Calu3 (cell line): ENCODE results near the gene MYOZ1. TPM values are rescaled to one million over a fixed set of nuclear protein-coding genes. Genes with fewer than 3 reads are reported as not detected.

ENCODE experiments used
- BruUV-seq: library from RNA; stranded (reverse); fragments of 400-500 nt; replicated peaks from 2 replicates; lab custom pipeline; 2021; lab: Mats Ljungman, UMichigan
- CTCF ChIA-PET: fragments of 300-600 bp; sonication (Branson Sonifier 250); formaldehyde crosslinking; loops from one replicate; lab custom pipeline; 2022; ENCODE audit warnings: antibody characterized with exemption; lab: Charles Lee
- DNase-seq: peaks from one replicate; pipeline ENCODE4 v3.0.0; 2022
- H3K27ac Mint-ChIP-seq: one replicate; pipeline ENCODE4 v1.8.0; 2022; ENCODE audit warnings: mixed read lengths; ENCODE audit not compliant: unreplicated experiment
- H3K27me3 Mint-ChIP-seq: one replicate; pipeline ENCODE4 v1.8.0; 2022; ENCODE audit warnings: mixed read lengths; ENCODE audit not compliant: unreplicated experiment
- H3K36me3 Mint-ChIP-seq: one replicate; pipeline ENCODE4 v1.8.0; 2022; ENCODE audit warnings: mild to moderate bottlenecking, moderate library complexity, mixed read lengths; ENCODE audit not compliant: insufficient read depth, unreplicated experiment
- H3K4me1 Mint-ChIP-seq: one replicate; pipeline ENCODE4 v1.8.0; 2022; ENCODE audit warnings: mild to moderate bottlenecking, low read depth, mixed read lengths; ENCODE audit not compliant: unreplicated experiment
- H3K4me3 Mint-ChIP-seq: one replicate; pipeline ENCODE4 v1.8.0; 2022; ENCODE audit warnings: mild to moderate bottlenecking, low read depth, moderate library complexity, mixed read lengths; ENCODE audit not compliant: unreplicated experiment
- H3K9me3 Mint-ChIP-seq: one replicate; pipeline ENCODE4 v1.8.0; 2022; ENCODE audit warnings: low read depth, mixed read lengths; ENCODE audit not compliant: unreplicated experiment
- CTCF ChIP-seq: fragments of 200-600 bp; IDR thresholded peaks from one replicate; pipeline ENCODE4 v1.8.0; 2022; ENCODE audit warnings: antibody characterized with exemption; ENCODE audit not compliant: unreplicated experiment
- intact Hi-C: fragments of 100-400 bp; cut with micrococcal nuclease; formaldehyde crosslinking; loops from one replicate; pipeline ENCODE4 v1.10.0; 2022; ENCODE audit not compliant: unreplicated experiment
- total RNA-seq: library from RNA; stranded (reverse); gene quantifications from 2 replicates; pipeline ENCODE4 v1.2.3, GENCODE V29; 2022

MYOZ1 gene
- total RNA-seq, 1 experiment from 2014 or later, result not detected

- no TSS peak for BruUV-seq
- TF ChIP-seq CTCF, result no peak
- DNase-seq, result no peak
- Mint-ChIP-seq H3K27me3 (peaks cover 79% of the 10 kb centered on the region), H3K4me1 (no peaks in the 10 kb centered on the region), H3K4me3 (no peak overlapping the region), H3K36me3 (no peaks in the 10 kb centered on the region), H3K9me3 (no peaks in the 10 kb centered on the region), H3K27ac (no peak overlapping the region)
- CTCF ChIA-PET, result interaction anchor here (1.1 kb wide), 1 partner anchor 24 kb away, joined by 3 read pairs; no protein-coding TSS in a partner anchor
- intact Hi-C loops, result no loop called here
These were observed 7.9 kb upstream of the MYOZ1 start for GRCh38 chr10:73648975-73649829.

GRCh38 chr10:73647875-73648651 lies 6.8 kb upstream of the MYOZ1 start:
- no peaks in the 10 kb centered on the region for H3K4me1 Mint-ChIP-seq
- peaks cover 71% of the 10 kb centered on the region for H3K27me3 Mint-ChIP-seq
- TF ChIP-seq CTCF, result no peak
- intact Hi-C loops, result no loop called here
- H3K36me3 Mint-ChIP-seq, result no peaks in the 10 kb centered on the region
- no peak overlapping the region for H3K27ac Mint-ChIP-seq
- BruUV-seq, result no TSS peak
- CTCF ChIA-PET, result interaction anchor here (0.6 to 1.6 kb wide), 4 partner anchors 9 to 582 kb away, joined by 3 to 6 read pairs (median 4); no protein-coding TSS in a partner anchor
- H3K9me3 Mint-ChIP-seq, result no peaks in the 10 kb centered on the region
- H3K4me3 Mint-ChIP-seq, result no peak overlapping the region
- no peak for DNase-seq

- H3K4me1 Mint-ChIP-seq, result no peaks in the 10 kb centered on the region
- DNase-seq, result no peak
- BruUV-seq, result no TSS peak
- no peaks in the 10 kb centered on the region for H3K36me3 Mint-ChIP-seq
- TF ChIP-seq CTCF, result no peak
- H3K27ac Mint-ChIP-seq, result no peak overlapping the region
- no peak overlapping the region for H3K4me3 Mint-ChIP-seq
- CTCF ChIA-PET, result interaction anchor here (0.6 to 1.6 kb wide), 2 partner anchors 10 to 105 kb away, joined by 3 to 4 read pairs; no protein-coding TSS in a partner anchor
- peaks cover 64% of the 10 kb centered on the region for H3K27me3 Mint-ChIP-seq
- intact Hi-C loops, result no loop called here
- H3K9me3 Mint-ChIP-seq, result no peaks in the 10 kb centered on the region
These were observed 6.1 kb upstream of the MYOZ1 start for GRCh38 chr10:73647211-73647874.

GRCh38 chr10:73646598-73647041 lies 5.3 kb upstream of the MYOZ1 start:
- H3K4me1 Mint-ChIP-seq, result no peaks in the 10 kb centered on the region
- intact Hi-C loops, result no loop called here
- TF ChIP-seq CTCF, result no peak
- H3K9me3 Mint-ChIP-seq, result no peaks in the 10 kb centered on the region
- H3K27me3 Mint-ChIP-seq, result peaks cover 61% of the 10 kb centered on the region
- no TSS peak for BruUV-seq
- no peaks in the 10 kb centered on the region for H3K36me3 Mint-ChIP-seq
- no peak overlapping the region for H3K4me3 Mint-ChIP-seq
- H3K27ac Mint-ChIP-seq, result no peak overlapping the region
- CTCF ChIA-PET, result interaction anchor here (1.6 kb wide), 1 partner anchor 104 kb away, joined by 4 read pairs; no protein-coding TSS in a partner anchor
- no peak for DNase-seq
